GM21528 (cell line): ENCODE results near the gene STEAP2.
"Not testable (repeated sequence)": the region's sequence is repeated elsewhere in the genome, so short reads cannot be mapped to it uniquely, and the experiment has no call there.

Experiments
- ATAC-seq: cut with Tn5 transposase; IDR thresholded peaks from one replicate; pipeline ENCODE4 v1.9.1; 2021; ENCODE audit warnings: mild to moderate bottlenecking, moderate library complexity; ENCODE audit not compliant: unreplicated experiment, low FRiP score

Gene STEAP2

GRCh38 chr7:90211391-90212148, at the start of gene STEAP2:
TSS of gene STEAP2 (plus strand) at chr7:90211740. CDS start at chr7:90225083, 13,343 bp downstream.
- ATAC-seq = peak; percentile 91

- no peak for ATAC-seq
These were observed 48.0 kb upstream of the STEAP2 start for GRCh38 chr7:90163534-90163933.

- no peak for ATAC-seq
These were observed 45.8 kb upstream of the STEAP2 start for GRCh38 chr7:90165724-90166123.

GRCh38 chr7:90166153-90166552, 45.4 kb upstream of the STEAP2 start:
- no peak for ATAC-seq

GRCh38 chr7:90167361-90167760, 44.2 kb upstream of the STEAP2 start:
- no peak for ATAC-seq

- ATAC-seq = no peak
These were observed 41.6 kb upstream of the STEAP2 start for GRCh38 chr7:90169891-90170290.

GRCh38 chr7:90172121-90172520, 39.4 kb upstream of the STEAP2 start:
- ATAC-seq = no peak

GRCh38 chr7:90172624-90173023, 38.9 kb upstream of the STEAP2 start:
- ATAC-seq = no peak

GRCh38 chr7:90173127-90173844, 38.3 kb upstream of the STEAP2 start:
- peak; percentile 89 for ATAC-seq

- no peak for ATAC-seq
These were observed 35.9 kb upstream of the STEAP2 start for GRCh38 chr7:90175667-90176066.

GRCh38 chr7:90176195-90176594, 35.3 kb upstream of the STEAP2 start:
- no peak for ATAC-seq

GRCh38 chr7:90178166-90178565, 33.4 kb upstream of the STEAP2 start:
- ATAC-seq = no peak

GRCh38 chr7:90178679-90179278, 32.8 kb upstream of the STEAP2 start:
- ATAC-seq = peak; percentile 97

- ATAC-seq = no peak
These were observed 31.4 kb upstream of the STEAP2 start for GRCh38 chr7:90180011-90180585.

- ATAC-seq = no peak
These were observed 30.9 kb upstream of the STEAP2 start for GRCh38 chr7:90180649-90181048.

- no peak for ATAC-seq
These were observed 30.1 kb upstream of the STEAP2 start for GRCh38 chr7:90181485-90181884.

GRCh38 chr7:90186290-90186689, 25.2 kb upstream of the STEAP2 start:
- ATAC-seq = not testable (repeated sequence)

GRCh38 chr7:90187507-90188050, 24.0 kb upstream of the STEAP2 start:
- no peak for ATAC-seq

- ATAC-seq = peak; percentile 80
These were observed 23.3 kb upstream of the STEAP2 start for GRCh38 chr7:90188281-90188680.

GRCh38 chr7:90190995-90191394, 20.5 kb upstream of the STEAP2 start:
- no peak for ATAC-seq

- no peak for ATAC-seq
These were observed 19.9 kb upstream of the STEAP2 start for GRCh38 chr7:90191648-90192047.
